ENCODE results near the gene FRMD4A. TPM values are rescaled to one million over a fixed set of nuclear protein-coding genes. Genes with fewer than 3 reads are reported as not detected.
"Not testable (repeated sequence)": the region's sequence is repeated elsewhere in the genome, so short reads cannot be mapped to it uniquely, and the experiment has no call there.

The FRMD4A gene
- total and polyA plus RNA-seq, 12 donors = 9.1 to 29.6 (median 14.6) TPM

- intact Hi-C loops (cut with DNase I) = no loop called here
- no peak overlapping the region for H3K27ac ChIP-seq
These were observed 372.9 kb downstream of the FRMD4A start for GRCh38 chr10:13957856-13958255.

DNA sequence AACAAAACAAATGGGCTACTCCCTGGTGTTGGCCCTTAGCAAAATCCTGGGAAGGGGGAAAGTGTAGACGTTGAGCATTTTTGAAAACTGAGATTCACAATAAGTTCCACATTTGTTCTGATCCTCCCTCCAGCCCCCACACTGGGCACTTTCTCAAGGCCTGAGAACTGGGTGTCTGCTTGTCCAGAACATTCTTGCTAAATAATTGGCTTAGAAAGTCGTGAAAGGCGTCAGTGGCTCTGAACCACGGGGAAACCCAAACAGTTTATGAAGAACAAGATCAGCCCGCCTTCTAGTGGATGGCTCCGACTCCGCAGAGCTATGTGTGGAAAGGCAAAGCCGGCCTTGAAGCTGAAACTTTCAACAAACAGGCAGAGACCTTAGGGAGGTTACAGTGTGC, 373.9 kb downstream of the FRMD4A start:
- DNase-seq = peak in 6 of 7 donors; percentile 24 to 79 (median 41)
- Histone ChIP-seq H3K27me3 (no peaks in the 10 kb centered on the region), H3K4me3 (no peak overlapping the region), H3K27ac (peak overlapping the region in 2 of 5 donors; percentile 28 to 48), H3K4me1 (replicated peaks in 1 of 2) (no peaks in the 10 kb centered on the region), H3K9me3 (replicated peaks in 1 of 3) (no peaks in the 10 kb centered on the region), H3K36me3 (replicated peaks in 1 of 2) (no peaks in the 10 kb centered on the region)
- no peak for TF ChIP-seq POLR2A (IDR thresholded peaks at IDR 0.05)
- TF ChIP-seq CTCF (IDR thresholded peaks at IDR 0.05) = peak in 3 of 6 experiments; percentile 3 to 42 (median 36)
- WGBS, 4 donors = 34 to 38% (median 35%) methylated on average over 8 of the region's 8 CpGs
- intact Hi-C loops (cut with DNase I) = no loop called here

More at GRCh38 chr10:13957856-13958255, 372.9 kb downstream of the FRMD4A start:
- H3K27me3 ChIP-seq = no peaks in the 10 kb centered on the region
- TF ChIP-seq CTCF (IDR thresholded peaks at IDR 0.05) = no peak
- H3K36me3 ChIP-seq (replicated peaks in 1 of 2) = no peaks in the 10 kb centered on the region
- no peaks in the 10 kb centered on the region for H3K4me1 ChIP-seq (replicated peaks in 1 of 2)
- H3K9me3 ChIP-seq (replicated peaks in 1 of 3) = no peaks in the 10 kb centered on the region
- DNase-seq = no peak
- H3K4me3 ChIP-seq = no peak overlapping the region
- 85 to 87% (median 87%) methylated on average over 9 of the region's 9 CpGs for WGBS, 4 donors

DNA sequence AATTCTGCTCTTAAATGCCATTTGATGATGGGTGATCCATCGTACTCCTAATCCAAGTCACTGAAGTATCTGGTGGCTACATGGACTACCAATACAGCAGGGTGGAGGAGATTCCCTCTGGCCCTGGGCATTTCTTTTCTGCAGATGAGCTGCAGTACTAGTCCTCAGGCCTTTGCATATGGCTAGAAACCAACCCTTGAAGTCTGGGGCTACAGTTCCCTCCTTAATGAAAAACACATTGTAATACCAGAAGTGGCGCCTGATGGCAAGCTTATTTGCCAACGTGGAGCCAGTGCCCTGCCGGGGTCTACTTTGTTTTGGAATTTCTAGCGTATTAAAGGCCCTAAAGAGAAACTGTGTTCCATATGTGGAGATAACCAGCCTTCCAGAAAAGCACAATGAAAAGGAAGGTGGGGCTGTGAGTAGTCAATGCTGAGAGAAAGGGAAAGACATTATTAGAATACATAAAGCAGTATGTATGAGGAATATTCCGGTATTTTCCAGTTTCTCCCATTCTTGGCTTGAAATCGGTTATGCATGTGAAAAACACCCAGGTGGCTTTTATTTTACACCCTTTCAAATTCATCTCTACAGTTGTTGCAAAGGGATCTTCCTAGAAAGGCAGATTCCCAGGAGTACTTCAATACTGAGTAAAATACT, 375.2 kb downstream of the FRMD4A start:
- no peak for DNase-seq
- Histone ChIP-seq H3K27ac (no peak overlapping the region), H3K36me3 (replicated peaks in 1 of 2) (no peaks in the 10 kb centered on the region), H3K4me1 (replicated peaks in 1 of 2) (no peaks in the 10 kb centered on the region), H3K4me3 (no peak overlapping the region), H3K9me3 (replicated peaks in 1 of 3) (no peaks in the 10 kb centered on the region), H3K27me3 (no peaks in the 10 kb centered on the region)
- TF ChIP-seq CTCF (IDR thresholded peaks at IDR 0.05) (no peak), POLR2A (IDR thresholded peaks at IDR 0.05) (no peak)
- 80 to 87% (median 84%) methylated on average over 7 of the region's 7 CpGs for WGBS, 4 donors
- intact Hi-C loops (cut with DNase I) = no loop called here

DNA sequence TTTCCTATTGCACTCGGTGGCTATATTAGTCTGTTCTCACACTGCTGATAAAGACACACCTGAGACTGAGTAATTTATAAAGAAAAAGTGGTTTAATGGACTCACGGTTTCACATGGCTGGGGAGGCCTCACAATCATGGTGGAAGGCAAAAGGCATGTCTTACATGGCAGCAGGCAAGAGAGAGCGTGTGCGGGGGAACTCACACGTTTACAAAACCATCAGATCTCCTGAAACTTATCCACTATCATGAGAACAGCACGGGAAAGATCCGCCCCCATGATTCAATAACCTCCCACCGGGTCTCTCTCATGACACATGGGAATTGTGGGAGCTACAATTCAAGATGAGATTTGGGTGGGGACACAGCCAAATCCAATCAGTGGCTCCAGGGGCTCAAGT, 376.5 kb downstream of the FRMD4A start:
- 90 to 92% (median 91%) methylated on average over 8 of the region's 8 CpGs for WGBS, 4 donors
- H3K4me1 ChIP-seq (replicated peaks in 1 of 2); H3K36me3 ChIP-seq (replicated peaks in 1 of 2); H3K27me3 ChIP-seq; H3K4me3 ChIP-seq; DNase-seq; H3K9me3 ChIP-seq (replicated peaks in 1 of 3); H3K27ac ChIP-seq; intact Hi-C loops (cut with DNase I): not testable (repeated sequence)

- H3K9me3 ChIP-seq (replicated peaks in 1 of 3) = no peaks in the 10 kb centered on the region
- H3K4me1 ChIP-seq (replicated peaks in 1 of 2) = no peaks in the 10 kb centered on the region
- no peak for DNase-seq
- H3K27me3 ChIP-seq = no peaks in the 10 kb centered on the region
- intact Hi-C loops (cut with DNase I) = no loop called here
- H3K36me3 ChIP-seq (replicated peaks in 1 of 2) = no peaks in the 10 kb centered on the region
- TF ChIP-seq POLR2A (IDR thresholded peaks at IDR 0.05) (no peak), CTCF (IDR thresholded peaks at IDR 0.05) (no peak)
- no peak overlapping the region for H3K27ac ChIP-seq
- H3K4me3 ChIP-seq = no peak overlapping the region
- WGBS, 4 donors = 75 to 89% (median 84%) methylated on average over 4 of the region's 4 CpGs
These were observed 377.4 kb downstream of the FRMD4A start for GRCh38 chr10:13953371-13953770.
